NOMO-1 treated with dmso at 0.1 percent for 144 hours (cell line): ENCODE data around the gene ALX4.

Source experiments
- DNase-seq: peaks from one replicate; lab custom pipeline; 2025; ENCODE audit not compliant: unreplicated experiment; lab: John Stamatoyannopoulos, UW

The ALX4 gene

DNA sequence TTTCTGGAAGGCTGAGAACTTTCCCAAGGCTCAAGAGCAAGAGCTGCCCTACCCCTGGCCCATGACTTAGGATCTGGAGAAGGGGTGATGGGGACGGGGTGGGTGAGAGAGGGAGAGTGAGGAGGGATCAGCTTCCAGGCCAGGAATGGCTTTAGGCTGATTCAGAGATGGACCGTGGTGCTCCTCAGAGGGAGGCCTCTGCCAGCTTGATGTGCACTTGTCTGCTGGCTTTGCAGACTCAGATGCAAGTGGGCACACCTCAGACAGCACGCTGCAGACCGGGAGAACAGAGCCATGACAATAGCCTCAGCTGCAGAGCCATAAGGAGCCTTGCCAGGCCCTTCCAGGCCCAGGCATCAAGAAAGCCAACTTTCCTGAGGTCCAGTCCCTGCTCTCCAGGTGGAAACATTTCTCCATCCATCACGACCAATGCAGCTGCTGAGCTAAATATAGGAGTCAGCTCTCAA lies 41.3 kb downstream of the ALX4 start:
- no peak for DNase-seq

- no peak for DNase-seq
Measured at GRCh38 chr11:44267750-44268613, 42.0 kb downstream of the ALX4 start.

GRCh38 chr11:44267006-44267749 lies 42.8 kb downstream of the ALX4 start:
- DNase-seq = no peak

DNA sequence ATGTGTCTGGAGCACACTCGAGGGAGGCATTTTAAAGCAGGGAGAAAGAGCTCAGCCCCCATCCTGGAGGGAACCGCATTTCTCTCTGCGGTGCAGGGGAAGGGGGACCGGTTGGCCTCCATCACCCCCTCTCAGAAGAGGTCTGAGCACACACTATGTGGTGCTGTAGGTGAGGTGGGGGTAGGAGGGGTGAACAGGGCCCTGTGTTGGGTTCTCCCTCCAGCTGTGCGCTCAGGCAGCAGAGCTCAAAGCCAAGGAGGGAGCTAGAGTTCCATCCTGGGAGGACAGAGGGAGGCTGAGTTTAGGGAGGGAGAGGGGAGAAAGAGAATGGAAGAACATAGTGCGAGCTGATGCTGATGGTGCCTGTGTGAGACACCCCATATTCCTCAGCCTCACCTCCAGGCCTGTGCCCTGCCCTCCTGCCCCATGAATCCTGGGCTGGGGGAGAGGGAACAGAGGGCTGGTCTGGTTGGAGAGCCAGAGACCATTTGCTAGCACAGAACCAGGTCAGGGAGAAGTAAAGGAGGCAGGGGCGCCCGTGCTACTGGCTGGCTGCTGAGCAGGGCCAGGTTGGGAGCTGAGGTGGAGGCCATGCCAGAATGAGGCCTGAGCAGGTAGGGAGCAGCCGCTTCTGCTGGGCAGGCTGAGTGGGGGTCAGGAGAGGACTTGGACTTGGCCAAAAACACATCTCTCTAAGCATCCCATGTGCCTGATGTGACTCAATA lies 43.7 kb downstream of the ALX4 start:
- DNase-seq = no peak

GRCh38 chr11:44264761-44265160 lies 45.2 kb downstream of the ALX4 start:
- no peak for DNase-seq

DNA sequence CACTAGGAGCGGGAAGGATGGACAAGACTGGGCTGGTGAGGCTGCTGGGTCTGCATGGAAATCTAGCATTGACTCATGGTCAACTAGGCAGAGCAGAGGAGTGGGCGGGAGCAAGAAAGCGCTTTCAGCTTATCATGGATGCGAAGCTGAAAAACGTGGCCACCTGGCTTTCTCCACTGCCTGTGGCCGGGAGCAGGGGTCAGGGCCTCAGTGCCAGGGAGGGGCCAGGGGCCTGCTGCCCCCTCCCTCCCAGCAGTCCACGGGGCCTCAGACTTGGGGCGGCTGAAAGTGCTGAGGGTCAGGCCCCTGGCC lies 45.5 kb downstream of the ALX4 start:
- no peak for DNase-seq

DNA sequence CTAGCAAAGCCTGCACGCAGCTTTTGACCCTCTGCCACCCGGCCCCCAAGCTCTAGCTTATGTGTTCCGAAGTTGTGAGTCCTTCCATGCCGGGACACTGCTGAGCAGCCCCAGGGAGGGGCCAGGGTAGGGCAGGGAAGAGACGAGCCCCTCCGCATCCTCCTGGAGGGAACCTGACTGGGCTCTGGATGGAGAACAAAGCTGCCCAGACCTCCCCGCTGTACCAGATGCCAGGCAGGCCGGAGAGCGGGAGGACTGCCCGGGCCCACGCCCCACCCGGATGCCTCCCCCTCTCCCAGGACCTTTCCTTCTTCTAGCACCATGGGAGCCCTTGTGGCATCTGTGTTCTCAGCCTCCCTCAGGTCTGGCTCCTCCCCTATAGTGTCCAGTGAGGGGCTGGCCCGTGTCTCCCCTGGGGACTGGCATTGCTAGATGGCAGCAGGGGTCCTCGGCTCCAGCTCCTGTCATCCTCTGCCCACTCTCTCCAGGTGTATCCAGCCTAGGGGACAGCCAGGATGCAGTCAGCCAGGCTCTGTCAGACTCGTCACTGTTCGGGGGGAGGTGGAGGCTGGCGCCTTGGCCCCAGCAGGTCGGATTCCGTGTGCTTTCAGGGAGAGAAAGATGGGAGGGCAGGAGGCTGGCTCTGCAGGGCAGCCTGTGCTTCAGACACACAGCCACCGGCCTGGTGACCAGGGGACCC lies 46.1 kb downstream of the ALX4 start:
- DNase-seq = no peak

- DNase-seq = no peak
Measured at GRCh38 chr11:44261800-44262591, 47.9 kb downstream of the ALX4 start.

- DNase-seq = no peak
Measured at GRCh38 chr11:44260081-44260480, 49.9 kb downstream of the ALX4 start.

- no peak for DNase-seq
Measured at GRCh38 chr11:44258839-44259420, 51.0 kb downstream of the ALX4 start.

DNA sequence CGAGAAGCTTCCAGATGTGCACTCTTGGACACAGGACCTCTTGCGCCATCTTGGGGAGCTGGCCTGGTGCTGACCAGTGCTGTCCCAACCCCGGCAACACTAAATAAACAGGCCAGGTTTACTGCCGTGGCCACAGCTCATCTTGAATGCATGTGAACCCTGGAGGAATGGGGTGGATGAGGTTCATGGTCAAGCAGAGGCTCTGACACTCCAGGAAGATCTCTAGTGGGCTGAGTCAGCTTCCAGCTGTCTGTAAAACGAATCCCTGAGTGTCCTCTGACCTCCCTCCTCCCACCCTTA lies 51.8 kb downstream of the ALX4 start:
- no peak for DNase-seq

- no peak for DNase-seq
Measured at GRCh38 chr11:44257338-44258189, 52.4 kb downstream of the ALX4 start.

GRCh38 chr11:44256673-44257291 lies 53.2 kb downstream of the ALX4 start:
- no peak for DNase-seq

DNA sequence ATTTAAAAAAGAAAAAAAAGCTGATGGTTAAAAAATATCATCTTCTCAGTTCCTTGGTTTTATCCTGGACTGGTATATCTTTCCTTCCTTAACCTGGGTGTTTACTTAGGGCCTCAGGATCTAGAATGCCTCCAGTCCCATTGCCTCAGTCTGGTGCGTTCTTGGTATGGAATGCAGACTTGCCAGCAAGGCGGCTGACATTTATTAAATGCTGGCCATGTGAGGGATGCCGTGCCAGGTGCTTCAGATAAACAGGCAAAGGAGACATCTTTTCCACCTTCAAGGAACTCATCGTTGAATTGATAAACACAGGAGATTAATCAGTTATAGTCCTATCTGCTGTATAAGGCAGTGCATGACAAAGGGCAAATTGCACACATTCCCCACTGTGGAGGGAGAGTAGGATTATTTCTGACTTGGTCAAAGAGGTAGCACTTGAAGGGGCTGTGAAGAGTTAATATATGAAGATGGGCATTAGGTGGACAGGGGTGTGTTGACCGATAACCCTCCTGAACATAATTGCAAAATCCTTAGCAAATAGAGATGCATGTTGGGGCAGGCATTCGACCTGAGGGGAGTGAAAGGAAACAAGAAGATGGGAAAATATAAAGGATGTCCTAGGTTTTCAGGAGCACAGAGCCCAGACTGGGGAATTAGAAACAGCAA lies 54.4 kb downstream of the ALX4 start:
- DNase-seq = no peak

DNA sequence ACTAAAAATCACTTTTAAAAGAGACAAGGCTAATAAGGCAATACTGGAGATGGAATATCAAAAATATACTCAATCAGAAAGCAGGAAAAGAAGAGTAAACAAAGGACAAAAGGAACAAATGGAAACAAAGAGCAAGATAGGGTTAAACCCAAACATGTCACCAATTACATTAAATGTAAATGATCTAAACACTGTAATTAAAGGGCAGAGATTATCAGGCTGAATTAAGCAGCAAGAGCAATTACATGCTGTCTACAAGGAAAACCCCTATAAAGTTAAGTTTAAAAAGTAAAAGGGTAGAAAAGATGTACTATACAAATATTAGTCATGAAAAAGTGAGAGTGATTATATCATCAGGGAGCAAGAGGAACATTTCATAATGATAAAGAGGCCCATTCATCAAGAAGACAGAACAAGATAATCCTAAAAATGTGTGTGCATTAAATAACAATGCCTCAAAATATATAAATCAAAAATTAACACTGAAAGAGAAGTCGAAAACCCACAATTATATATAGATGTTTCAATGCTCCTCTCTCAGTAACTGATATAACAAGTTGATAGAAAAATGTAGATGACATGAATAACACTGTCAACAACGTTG lies 56.8 kb downstream of the ALX4 start:
- DNase-seq = no peak

DNA sequence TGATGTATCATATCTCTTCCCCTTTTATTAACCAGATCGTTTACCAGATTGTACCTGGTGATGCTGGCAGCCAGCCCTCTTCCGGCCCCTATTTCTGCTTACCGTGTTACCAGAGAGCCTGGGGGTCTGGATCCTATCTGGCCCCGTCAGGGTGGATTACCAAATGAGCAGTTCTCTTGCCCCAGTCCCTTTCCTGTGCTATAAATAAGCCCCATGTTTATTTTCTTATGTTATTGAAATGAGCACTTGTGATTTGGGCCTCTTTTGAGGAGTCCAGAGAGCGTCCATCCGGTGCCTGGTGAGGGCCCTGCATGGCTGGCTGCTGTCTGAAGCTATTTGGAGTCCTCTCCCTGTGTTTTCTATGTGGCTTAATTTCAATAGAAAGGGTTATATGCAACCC lies 59.5 kb downstream of the ALX4 start:
- DNase-seq = no peak

- no peak for DNase-seq
Measured at GRCh38 chr11:44248109-44248508, 61.8 kb downstream of the ALX4 start.

DNA sequence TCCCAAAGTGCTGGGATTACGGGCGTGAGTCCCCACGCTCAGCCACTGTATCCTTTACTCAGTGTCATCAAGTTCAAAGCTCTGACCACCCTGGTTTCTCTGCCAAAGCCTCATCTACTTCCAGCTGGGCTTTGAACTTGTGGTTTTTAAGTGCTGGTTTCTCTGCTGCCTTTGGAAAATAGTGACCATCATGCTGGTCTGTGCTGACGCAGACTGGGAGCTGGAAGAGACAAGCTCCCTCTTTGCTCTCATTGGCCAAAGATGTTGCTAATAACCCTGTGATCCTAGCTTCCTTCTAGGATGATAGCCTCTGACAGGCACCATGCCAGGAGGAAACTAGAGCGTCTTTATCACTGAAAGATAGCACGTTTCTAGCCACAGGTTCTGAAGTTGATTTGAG lies 62.4 kb downstream of the ALX4 start:
- DNase-seq = no peak
